Stimulated activated CD4-positive, alpha-beta T cell treated with anti-CD3 and anti-CD28 coated beads, TNF-alpha, amount 100 ng/mL, for 24 hours (primary cell): ENCODE data around the gene EIF4E1B.

Experiments used
- DNase-seq, 3 experiments: peaks; one replicate each; pipeline ENCODE4 v3.0.0-alpha.2; 2020; ENCODE audit warnings: low read depth in 3 of 3

EIF4E1B gene

DNA sequence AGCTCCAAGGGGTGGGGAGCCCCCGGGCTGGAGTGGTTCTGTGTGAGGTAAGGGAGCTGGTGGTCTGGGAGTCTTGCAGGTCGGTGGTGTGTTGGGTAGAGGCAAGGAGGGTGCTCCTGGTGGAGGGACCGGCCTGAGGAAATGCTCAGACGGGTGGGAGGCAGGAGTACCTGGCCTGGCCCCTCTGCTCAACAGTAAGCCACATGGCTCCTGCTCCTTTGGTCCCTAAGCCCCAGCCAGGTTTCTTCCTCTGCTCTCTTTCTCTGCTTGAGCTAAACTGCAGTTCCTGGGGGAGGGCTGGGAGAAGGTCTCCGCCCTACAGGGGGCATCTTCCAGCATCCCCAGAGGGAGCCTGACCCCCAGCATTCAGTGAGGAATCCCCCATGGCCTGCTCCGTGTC, 34.0 kb downstream of the EIF4E1B start:
- DNase-seq: no peak

DNA sequence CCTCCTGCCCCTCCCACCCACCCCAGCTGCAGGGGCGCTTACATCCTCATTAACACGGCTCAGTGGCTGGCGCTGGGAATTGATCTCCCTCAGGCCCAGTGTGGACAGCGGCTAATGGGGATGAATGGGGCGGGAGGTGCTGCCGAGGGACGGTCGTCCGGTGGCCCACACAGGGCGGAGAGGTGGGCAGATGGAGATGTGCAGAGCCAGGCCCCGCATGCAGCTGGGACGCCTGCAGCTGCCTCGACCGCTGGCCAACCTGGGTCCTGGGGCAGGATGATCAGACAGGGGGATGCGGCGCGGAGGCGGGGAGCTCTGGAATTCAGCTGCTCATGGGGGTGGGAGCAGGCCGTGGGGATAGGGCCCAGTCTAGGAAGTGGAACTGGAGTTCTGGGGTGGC, 34.4 kb downstream of the EIF4E1B start:
- DNase-seq: no peak

DNA sequence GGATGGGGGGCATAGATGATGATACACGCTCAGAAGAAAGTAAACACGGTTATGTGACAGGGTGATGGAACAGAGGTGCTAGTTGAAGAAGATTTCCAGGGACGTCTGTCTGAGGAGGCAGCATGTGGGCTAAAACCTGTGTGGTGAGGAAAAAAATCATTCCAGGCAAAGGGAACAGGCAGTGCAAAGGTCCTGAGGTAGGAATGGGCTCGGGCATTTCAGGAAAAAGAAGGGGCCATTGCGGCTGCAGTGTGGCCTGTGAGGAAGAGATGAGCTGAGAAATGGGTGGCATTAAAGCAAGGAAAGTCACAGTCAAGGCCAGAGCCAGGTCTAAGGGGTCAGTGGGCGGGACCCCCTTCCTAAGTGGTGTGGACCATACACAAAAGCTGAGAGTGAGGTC, 35.0 kb downstream of the EIF4E1B start:
- DNase-seq: no peak

- DNase-seq: no peak
Observed at GRCh38 chr5:176667637-176668036, 37.2 kb downstream of the EIF4E1B start.

GRCh38 chr5:176670449-176670848, 40.0 kb downstream of the EIF4E1B start:
- DNase-seq: no peak

DNA sequence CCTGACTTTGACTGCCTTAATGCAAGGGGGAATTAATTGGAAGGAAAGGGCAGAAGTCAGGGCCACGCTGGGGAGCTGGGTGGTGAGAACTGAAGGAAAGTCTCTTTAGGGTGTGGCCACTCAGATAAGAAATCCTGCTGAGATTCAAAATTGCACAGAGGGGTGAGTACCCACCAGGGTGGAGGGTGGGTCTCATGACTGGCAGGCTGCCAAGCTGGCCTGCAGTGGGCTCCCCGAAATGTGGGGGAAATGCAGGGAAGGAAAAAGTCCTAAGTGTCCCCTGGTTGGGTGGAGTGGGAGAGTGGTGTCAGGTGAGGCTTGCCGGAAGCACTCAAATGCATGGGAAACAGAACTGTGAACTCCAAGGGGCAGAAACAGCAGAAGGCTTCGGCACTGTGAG, 40.9 kb downstream of the EIF4E1B start:
- DNase-seq: no peak

DNA sequence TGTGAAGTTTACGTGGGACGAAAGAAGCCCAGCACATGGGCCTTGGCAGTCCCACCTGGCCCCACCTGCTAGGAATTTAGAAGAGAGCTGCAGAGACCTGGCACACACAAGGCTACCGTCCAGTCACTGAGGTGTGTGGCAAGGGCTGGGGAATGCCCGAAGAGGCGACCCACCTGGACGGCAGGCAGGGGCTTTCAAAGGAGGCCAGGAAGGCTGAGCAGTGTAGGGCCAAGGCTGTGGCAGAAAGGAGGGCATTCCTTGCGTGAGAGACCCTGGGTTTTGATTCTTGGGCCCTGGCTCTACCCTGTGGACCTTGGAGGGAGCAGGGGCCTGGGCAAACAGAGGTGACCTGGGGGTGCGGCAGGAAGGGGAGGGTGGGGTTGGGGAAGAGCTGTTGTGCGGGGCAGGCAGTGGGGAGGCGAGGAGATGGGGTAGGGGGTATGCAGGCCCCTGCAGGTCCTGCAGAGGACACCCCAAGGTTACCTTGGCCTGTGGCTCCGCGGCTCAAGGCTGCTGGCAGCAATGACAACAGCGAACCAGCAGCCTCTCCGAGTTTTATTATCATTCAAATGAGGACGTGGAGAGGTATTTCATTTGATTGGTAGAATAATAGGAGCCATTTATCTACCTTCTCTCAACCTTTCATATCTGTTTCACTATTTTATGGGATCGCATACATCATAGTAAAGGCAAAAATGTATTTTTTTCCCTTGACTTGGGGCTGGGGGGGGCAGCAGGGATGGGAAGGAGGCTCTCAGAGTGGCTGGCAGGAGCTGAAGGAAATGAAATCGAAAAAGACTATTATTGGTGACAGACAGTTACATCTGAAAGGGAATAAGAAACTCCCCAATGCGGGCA, 41.6 kb downstream of the EIF4E1B start:
- no peak for DNase-seq

DNA sequence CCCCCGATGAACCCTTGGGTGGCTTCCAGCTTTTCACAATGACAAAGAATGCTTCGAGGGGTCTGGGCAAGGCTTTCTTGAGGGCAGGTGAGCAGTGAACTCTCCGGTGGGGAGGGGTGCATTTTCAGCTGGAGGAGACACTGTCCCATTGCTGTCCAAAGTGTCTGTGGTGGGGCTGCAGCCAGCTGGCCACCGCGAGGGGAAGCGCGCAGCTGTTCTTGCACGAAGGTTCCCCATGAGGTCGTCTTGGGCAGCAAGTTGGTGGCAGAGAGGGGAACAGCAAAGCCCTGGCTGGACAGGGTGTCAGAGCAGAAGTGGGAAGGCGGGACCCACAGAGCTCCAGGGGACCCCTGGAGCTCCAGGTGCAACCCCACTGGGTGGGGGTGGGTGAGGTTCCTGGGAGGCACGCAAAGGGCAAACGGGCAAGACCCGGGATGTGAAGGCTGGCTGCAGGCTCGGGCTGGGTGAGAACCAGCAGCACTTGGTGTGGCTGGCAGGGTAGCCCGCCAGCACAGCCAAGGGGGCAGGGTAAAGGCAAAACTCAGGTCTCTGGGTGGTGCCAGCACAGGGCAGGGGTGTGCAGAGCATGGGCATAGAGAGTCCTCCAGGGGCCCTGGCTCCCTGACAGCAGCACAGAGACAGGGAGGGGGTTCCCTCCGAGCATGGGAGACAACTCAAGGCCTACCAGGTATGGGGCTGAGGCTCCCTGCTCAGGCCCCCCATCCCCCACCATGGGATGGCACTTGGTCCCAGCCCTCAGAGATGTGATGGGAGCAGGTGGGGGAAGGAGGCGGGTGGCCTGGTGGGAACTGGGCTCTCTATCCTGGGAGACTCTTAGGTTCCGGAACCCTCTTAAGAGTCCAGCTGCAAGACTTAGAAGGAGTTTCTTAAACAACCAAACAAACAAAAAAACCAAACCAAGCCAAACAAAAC, 43.4 kb downstream of the EIF4E1B start:
- DNase-seq: no peak

DNA sequence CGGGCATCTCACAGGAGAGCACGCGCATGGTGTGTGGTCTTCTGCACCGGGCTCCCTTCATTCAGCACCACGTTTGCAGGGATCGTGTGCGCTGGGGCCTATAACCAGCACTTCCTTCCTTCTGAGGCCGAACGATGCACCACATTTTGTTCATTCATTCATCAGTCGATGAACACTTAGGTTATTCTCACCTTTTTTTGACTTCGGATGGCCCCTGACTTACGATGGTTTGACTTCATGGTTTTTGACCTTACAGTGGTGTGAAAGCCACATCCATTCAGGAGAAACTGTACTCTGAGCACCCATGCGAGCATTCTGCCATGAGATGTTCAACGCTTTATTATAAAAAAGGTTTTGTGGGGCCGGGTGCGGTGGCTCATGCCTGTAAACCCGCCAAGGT, 44.3 kb downstream of the EIF4E1B start:
- DNase-seq: no peak

- DNase-seq: no peak
Observed at GRCh38 chr5:176675676-176676360, 45.3 kb downstream of the EIF4E1B start.

DNA sequence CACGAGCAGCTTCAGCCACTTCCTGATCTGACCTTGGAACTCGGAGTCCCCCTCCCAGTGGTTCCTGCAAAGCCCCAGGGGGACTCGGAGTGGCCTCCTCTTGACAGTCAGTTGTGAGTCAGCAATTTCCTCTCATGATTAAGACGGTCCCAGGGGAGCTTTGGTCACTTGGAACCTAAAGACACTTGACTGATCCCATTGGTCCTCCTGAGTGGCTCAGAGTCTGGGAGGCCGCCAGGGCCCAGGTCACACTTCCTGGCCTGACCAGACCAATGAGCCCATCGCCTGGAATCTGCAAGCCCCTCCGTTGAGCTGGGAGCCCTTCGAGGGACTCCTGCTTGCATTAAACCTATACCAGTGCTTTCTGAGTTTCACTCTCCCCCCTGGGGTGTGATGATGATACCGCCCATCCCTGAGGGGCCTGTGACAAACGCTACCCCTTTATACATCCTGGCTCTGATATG, 45.9 kb downstream of the EIF4E1B start:
- DNase-seq: no peak

- DNase-seq: no peak
Observed at GRCh38 chr5:176677209-176677939, 46.9 kb downstream of the EIF4E1B start.

- no peak for DNase-seq
Observed at GRCh38 chr5:176678584-176678983, 48.1 kb downstream of the EIF4E1B start.

DNA sequence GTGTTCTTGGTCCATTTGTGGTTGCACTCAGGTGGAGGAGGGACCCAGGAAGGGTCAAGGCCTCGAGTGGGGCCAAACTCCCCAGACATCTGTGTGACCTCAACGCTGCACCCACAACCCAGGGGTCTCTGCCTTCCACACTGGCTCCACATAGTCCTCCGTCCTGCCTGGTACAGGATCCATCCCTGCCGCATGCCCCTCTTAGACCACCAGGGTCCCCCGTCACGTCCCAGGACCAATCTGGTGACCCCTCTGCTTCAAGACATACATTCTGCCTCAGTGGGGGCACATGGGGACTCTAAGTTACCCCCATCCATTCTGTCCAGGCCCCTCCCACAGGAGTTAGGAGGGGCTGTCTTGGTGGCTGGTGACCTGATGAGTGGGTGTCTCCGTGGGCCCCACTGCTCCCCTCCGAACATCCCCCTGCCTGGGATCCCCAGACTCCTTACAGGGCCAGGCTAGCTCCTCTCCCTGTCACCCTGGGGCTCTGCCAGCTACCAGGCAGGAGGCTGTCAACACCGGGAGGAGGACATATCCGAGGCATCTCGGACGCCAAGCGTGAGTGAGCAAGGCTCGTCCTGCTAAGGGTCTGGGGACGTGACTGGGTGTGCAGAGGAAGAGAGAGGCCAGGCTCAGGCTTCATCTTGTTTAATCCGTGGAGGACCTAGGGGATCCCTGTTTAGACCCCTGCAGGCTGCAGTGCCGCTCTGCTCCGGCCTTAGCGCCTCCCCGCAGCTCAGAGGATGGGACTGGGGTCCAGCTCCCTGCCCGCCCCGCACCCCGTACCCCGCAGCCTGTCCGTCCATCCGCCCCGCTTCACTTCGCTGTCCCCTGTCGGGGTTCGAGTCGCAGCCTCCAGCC, 49.1 kb downstream of the EIF4E1B start:
- no peak for DNase-seq

DNA sequence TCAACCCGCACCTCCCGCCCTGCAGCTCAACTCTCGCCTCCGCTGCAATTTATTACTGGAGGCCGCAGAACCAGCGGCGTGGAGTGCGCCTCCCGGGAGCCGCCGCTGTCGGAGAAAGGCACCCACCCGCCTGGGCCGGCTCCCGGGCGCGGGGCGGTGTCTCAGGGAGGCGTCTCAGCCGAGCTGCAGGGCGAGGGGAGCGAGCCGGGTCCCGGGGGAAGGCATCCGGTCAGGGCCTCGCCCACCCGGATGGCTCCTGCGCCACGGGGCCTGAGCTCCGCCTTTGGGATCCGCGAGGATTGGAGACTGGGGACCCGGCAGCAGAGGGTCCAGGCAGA, 49.7 kb downstream of the EIF4E1B start:
- DNase-seq: no peak

DNA sequence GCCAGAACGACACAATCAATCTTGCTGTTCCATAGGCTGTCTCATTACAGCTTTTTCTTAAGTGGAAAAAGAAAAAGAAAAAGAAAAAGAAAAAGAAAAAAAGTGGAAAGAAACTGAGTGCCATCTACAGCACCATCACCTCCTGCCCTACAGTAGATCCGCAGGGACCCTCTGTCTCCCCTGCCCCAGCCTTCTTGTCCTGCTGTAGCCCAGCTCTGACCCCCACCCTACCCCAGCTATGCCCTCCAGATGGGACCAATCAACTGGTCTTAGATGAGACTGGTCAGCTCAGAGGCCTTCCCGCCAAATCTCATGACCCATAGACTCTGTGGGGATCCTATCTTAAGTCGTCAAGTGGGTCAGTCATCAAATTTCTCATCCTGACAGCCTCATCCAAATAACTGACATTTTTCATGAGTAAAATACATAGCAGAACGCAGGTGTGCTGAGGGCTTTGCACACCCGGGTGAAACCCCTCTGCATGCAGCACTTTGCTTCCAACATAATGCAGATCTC, 51.6 kb downstream of the EIF4E1B start:
- no peak for DNase-seq

DNA sequence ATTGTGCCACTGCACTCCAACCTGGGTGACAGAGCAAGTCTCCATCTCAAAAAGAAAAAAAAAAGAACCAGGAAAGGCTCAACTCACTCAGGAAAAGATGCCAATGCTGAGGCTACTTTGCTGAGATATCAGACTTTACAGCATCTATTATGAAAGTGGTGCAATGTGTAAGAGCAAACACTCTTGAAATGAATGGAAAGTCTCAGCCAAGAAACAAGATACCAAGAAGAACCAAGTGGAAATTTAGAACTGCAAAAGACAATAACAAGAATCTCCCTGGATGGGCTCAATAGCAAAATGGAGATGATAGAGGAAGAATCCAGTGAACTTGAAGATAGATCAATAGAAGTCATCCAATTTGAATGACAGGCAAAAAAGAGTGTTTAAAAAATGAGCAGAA, 54.5 kb downstream of the EIF4E1B start:
- no peak for DNase-seq

- no peak for DNase-seq
Observed at GRCh38 chr5:176687247-176687646, 56.8 kb downstream of the EIF4E1B start.

- no peak for DNase-seq
Observed at GRCh38 chr5:176687881-176688280, 57.4 kb downstream of the EIF4E1B start.

- DNase-seq: no peak
Observed at GRCh38 chr5:176690911-176691310, 60.4 kb downstream of the EIF4E1B start.
